DMS153 treated with DMSO at 0.1 percent for 48 hours (cell line): ENCODE measurements around the gene MAP2K5.

Experiments
- DNase-seq: peaks from one replicate; lab custom pipeline; 2025; ENCODE audit not compliant: unreplicated experiment; lab: John Stamatoyannopoulos, UW

The MAP2K5 gene

DNA sequence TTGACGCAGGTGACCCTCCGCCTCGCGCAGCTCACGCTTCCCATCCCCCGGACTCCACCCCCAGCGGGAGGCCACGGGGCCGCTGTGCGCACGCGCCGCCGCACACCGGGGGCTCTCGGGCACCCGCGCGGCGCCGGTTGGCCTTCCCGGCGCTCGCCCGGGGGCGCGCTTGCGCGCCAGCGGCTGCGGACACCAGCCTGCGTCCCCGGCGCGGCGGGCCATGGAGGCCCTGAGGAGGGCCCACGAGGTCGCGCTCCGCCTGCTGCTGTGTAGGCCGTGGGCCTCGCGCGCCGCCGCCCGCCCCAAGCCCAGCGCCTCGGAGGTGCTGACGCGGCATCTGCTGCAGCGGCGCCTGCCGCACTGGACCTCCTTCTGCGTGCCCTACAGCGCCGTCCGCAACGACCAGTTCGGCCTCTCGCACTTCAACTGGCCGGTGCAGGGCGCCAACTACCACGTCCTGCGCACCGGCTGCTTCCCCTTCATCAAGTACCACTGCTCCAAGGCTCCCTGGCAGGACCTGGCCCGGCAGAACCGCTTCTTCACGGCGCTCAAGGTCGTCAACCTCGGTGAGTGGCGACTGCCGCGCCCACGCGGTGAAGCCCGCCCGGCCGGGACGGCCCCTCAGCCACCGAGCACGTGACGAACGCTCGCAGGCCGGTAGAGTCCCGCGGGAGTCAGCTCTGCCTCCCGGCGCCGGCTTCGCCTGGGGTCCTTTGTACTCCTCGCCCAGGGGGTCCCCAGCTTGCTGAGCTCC is 21.3 kb upstream of the MAP2K5 start, which contains the start of gene C15orf61:
Gene C15orf61 (plus strand): TSS at position 103 of the 754 bp plus-strand sequence. CDS start 118 bp downstream, at position 221.
- DNase-seq = peak; percentile 33

GRCh38 chr15:67521783-67522568 is 20.5 kb upstream of the MAP2K5 start:
- DNase-seq = no peak

DNA sequence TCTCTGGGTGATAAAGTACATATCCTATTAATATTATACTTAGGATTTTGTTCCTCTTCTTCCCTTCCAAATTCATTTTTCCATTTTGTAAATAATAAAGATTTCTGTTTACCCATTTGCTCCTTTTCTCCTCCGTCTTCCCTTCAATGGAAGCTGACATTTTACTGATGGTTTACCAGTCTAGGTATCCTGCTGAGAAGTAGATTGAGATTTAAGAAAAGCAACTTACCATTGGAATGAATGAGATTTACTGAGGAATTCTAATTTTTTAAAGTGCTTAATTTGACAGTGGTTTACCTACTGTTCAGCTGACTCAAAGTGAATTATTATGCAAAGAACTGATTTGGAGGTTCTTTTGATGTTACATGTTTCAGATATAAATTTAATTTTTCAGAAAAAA is 19.2 kb upstream of the MAP2K5 start:
- no peak for DNase-seq

GRCh38 chr15:67524235-67524634 is 18.3 kb upstream of the MAP2K5 start:
- DNase-seq = no peak

GRCh38 chr15:67528513-67528912 is 14.0 kb upstream of the MAP2K5 start:
- DNase-seq = no peak

DNA sequence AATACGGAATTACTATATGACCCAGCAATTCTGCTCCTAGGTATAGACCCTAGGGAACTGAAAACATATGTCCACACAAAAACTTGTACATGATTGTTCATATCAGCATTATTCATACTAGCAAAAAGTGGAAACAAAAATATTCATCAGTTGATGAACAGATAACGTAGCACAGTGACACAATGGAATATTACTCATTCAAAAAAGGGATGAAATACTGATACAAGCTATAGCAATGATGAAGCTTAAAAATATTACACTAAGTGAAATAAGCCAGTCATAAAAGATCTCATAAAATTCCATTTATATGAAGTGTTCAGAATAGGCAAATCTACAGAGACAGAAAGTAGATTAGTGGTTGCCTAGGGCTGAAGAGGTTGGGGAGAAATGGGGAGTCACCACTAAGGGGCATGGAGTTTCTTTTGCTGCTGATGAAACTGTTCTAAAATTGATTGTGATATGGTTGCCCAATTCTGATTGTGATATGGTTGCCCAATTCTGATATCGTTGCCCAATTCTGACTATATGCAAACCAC is 11.1 kb upstream of the MAP2K5 start:
- DNase-seq = no peak

- DNase-seq = no peak
Observed at GRCh38 chr15:67533873-67534272, 8.6 kb upstream of the MAP2K5 start.

GRCh38 chr15:67534360-67534759 is 8.1 kb upstream of the MAP2K5 start:
- no peak for DNase-seq

DNA sequence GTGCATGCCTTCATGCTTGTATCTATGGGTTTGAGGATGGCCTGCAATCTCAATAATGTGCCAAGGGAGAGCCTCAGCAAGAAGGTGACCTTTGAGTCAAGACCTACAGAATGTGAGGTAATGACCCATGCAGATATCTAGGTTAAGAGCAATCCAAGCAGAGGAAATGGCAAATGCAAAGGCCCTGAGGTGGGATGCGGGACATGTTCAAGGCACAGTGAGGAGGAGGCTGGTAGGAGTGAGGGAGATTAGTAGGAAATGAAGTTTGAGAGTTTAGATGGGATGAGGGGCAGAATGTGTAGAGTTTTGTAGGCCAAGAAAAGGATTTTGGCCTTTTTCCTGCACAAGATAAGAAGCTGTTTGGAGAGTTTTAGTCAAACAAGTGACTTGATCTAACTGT is 4.7 kb upstream of the MAP2K5 start:
- DNase-seq = no peak

- no peak for DNase-seq
Observed at GRCh38 chr15:67543348-67543718, 830 bp downstream of the MAP2K5 start.

DNA sequence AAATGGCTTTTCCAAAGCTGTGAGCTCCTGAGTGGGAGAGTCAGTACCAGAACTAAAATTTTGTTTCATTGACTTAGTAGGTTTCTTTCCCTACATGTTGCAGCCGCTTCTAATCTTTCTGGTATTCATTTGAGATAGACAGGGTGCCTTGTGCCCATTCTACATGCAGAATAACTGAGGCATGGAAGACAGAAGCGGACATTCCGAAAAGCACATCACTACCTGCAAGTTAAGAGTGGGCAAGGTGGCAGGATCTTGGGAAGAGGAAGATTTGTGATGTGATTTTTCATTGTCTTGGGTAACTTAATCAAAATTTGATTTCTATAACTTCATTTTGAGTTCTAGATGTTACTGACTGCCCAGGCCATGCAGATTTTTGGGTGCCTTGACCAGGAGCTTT is 2.0 kb downstream of the MAP2K5 start:
- no peak for DNase-seq

- no peak for DNase-seq
Observed at GRCh38 chr15:67545864-67546263, 3.4 kb downstream of the MAP2K5 start.

- DNase-seq = no peak
Observed at GRCh38 chr15:67547064-67547463, 4.6 kb downstream of the MAP2K5 start.

GRCh38 chr15:67547836-67548235 is 5.3 kb downstream of the MAP2K5 start:
- no peak for DNase-seq

- DNase-seq = no peak
Observed at GRCh38 chr15:67548236-67548852, 5.8 kb downstream of the MAP2K5 start.

DNA sequence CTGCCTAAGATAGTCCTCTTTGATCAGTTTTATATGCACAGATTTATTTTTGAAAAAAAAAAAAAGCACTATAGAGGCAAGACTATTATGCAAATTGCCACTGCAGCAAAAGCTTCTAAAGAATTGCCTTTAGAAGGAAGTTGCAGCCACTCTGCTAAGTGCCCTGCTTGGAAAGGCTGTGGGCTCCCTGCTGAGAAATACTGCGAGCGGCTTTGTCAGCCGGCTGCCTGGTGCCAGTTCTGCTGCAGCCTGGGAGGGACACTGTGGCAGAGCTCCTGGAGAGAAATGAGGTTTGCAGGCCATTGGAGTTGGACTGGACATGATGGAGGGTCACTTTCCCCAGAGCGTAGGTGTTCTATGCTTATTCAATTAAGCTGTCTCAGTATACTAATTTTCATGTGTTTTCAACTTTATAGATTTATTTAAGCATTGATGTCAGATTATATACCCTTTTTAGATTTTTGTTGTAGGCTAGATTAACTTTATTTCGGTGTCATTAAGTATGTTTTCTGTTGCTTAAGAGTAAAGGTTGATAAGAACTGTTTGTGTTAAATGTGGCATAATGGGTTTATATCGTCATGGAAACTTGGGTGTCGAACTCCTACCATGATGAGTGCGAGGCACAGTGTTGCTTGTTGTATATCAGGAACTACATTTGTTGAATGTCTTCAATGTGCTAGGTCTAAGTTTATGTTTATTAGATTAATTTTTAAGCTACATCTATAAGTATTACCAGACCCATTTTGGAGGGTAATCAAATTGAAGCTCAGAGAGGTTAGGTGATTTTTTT is 6.6 kb downstream of the MAP2K5 start:
- no peak for DNase-seq

GRCh38 chr15:67549736-67550135 is 7.2 kb downstream of the MAP2K5 start:
- no peak for DNase-seq

GRCh38 chr15:67550522-67550921 is 8.0 kb downstream of the MAP2K5 start:
- no peak for DNase-seq

GRCh38 chr15:67551207-67551743 is 8.8 kb downstream of the MAP2K5 start:
- DNase-seq = no peak

DNA sequence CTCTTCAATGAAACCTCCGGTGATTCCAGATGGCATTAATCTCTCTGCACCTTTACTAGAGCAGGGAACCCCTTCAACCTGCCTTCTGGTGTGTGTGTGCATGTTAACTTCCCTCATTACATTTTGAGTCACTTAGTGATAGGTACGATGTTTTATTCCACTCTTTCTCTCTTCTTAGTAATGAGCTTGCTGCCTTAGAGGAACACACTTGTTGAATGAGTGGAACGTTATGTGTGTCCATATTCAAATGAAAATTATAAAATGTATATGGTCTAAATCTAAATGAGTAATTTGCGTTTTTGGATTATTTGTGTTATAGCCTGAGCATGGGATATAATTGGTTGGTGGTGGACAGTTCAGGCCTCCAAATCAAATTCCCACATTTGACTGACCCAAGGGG is 12.1 kb downstream of the MAP2K5 start:
- no peak for DNase-seq
